SK-N-SH treated with all-trans-retinoic acid at 6 μM for 48 hours (cell line): Measurements from ENCODE around the gene SYT8.

Experiments
- ARNTL ChIP-seq: fragments of 450-650 bp; formaldehyde crosslinking; IDR thresholded peaks from 2 replicates; pipeline ENCODE4 v1.5.0; 2020; ENCODE audit warnings: low read depth, mild to moderate bottlenecking, moderate library complexity, borderline replicate concordance
- BACH2 ChIP-seq: fragments of 250-450 bp; sonication (Bioruptor Pico); IDR thresholded peaks from 2 replicates; pipeline ENCODE4 v1.9.0; 2021; ENCODE audit warnings: mild to moderate bottlenecking, borderline replicate concordance
- RARB ChIP-seq: fragments of 250-450 bp; sonication (Bioruptor Pico); IDR thresholded peaks from 2 replicates; pipeline ENCODE4 v1.8.0; 2021; ENCODE audit warnings: mild to moderate bottlenecking, moderate library complexity
- ZFP3 ChIP-seq: fragments of 250-450 bp; sonication (Bioruptor Pico); IDR thresholded peaks from 2 replicates; pipeline ENCODE4 v1.5.0; 2020; ENCODE audit warnings: mild to moderate bottlenecking, moderate library complexity
- ZNF565 ChIP-seq: fragments of 450-650 bp; formaldehyde crosslinking; conservative IDR thresholded peaks from 2 replicates; pipeline ENCODE4 v1.5.0; 2020; ENCODE audit warnings: low read depth, mild to moderate bottlenecking, moderate library complexity
- ZNF70 ChIP-seq: fragments of 450-650 bp; formaldehyde crosslinking; IDR thresholded peaks from 2 replicates; pipeline ENCODE4 v1.5.0; 2020; ENCODE audit warnings: mild to moderate bottlenecking, moderate library complexity

DNA sequence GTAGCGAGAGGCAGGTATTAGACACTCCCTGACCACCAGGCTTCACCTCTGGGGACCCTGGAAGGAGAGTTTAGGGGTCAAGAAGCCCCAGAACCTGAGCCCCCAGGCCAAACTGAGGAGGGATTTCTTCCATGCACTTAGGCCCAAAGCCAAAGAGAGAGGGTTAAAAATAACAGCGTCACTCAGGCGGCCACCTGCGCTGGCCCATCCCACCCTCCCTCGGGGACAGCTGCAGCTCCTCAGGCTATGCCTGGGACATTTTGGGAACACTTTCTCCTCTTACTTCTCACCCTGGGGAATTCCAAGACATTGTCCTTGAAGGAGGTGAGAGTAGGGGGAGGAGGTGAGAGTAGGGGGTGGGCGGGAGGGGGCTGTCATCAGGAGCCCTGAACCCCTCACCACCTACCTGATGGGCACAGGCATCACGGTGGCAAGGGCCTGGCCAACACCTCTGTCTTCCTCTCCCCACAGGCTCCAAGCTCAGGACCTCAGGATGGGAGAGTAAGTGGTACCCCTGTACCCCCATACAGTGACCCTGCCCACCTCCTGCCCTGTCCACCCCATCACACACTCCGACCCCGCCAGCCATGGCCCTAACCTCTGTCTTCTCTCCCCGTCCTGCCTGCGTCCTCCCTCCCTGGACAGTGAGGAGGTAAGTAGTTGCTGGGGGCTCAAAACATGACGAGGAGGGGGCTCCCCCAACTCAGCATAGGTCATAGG is 4.6 kb downstream of the SYT8 start:
- TF ChIP-seq RARB (CRISPR knock-in tag) = no peak
- no peak for TF ChIP-seq ZNF70
- TF ChIP-seq BACH2 (CRISPR knock-in tag) = no peak
- no peak for TF ChIP-seq ZNF565 (CRISPR knock-in tag)
- TF ChIP-seq ARNTL = no peak
- no peak for TF ChIP-seq ZFP3 (CRISPR knock-in tag)
